Omental fat pad (tissue), 4 donors: ENCODE results near the gene UTS2B. TPM values are rescaled to one million over a fixed set of nuclear protein-coding genes. Genes with fewer than 3 reads are reported as not detected.

Source experiments
- ATAC-seq: fragments of 150-250 bp; one replicate; pipeline ENCODE4 v1.9.1; 2016; ENCODE audit warnings: mild to moderate bottlenecking, moderate library complexity; ENCODE audit not compliant: low FRiP score
- DNase-seq: peaks from one replicate; pipeline ENCODE4 v3.0.0-alpha.2; 2019; ENCODE audit warnings: low spot score
- CTCF ChIP-seq, 3 donors: fragments of 450-650 bp; IDR thresholded peaks; one replicate each; pipeline ENCODE4 v1.5.1; 2016 to 2017; ENCODE audit warnings: antibody characterized with exemption in 3 of 3, mild to moderate bottlenecking in 3 of 3, moderate library complexity in 2 of 3
- total RNA-seq, 4 donors: library from RNA; depleted of rRNA; stranded (reverse); fragments of >200 nt; gene quantifications; one replicate each; pipeline ENCODE4 v1.1.0, GENCODE V29; 2016

The UTS2B gene
- total RNA-seq, 4 donors from 2014 or later: 0.24 to 1.3 (median 1.00) TPM

- no peak for TF ChIP-seq CTCF (IDR thresholded peaks at IDR 0.05)
- ATAC-seq (peak; percentile 37), DNase-seq (no peak)
Measured at GRCh38 chr3:191328383-191328961, 1.9 kb downstream of the UTS2B start.

GRCh38 chr3:191327526-191327925, 2.8 kb downstream of the UTS2B start:
- DNase-seq (no peak), ATAC-seq (no peak)
- TF ChIP-seq CTCF (IDR thresholded peaks at IDR 0.05): no peak

- DNase-seq (no peak), ATAC-seq (no peak)
- no peak for TF ChIP-seq CTCF (IDR thresholded peaks at IDR 0.05)
Measured at GRCh38 chr3:191324936-191325335, 5.4 kb downstream of the UTS2B start.

GRCh38 chr3:191321019-191321767, 9.1 kb downstream of the UTS2B start:
- ATAC-seq (no peak), DNase-seq (no peak)
- TF ChIP-seq CTCF (IDR thresholded peaks at IDR 0.05): no peak

GRCh38 chr3:191320316-191320715, 10.0 kb downstream of the UTS2B start:
- ATAC-seq (no peak), DNase-seq (no peak)
- no peak for TF ChIP-seq CTCF (IDR thresholded peaks at IDR 0.05)

- no peak for TF ChIP-seq CTCF (IDR thresholded peaks at IDR 0.05)
- DNase-seq (no peak), ATAC-seq (no peak)
Measured at GRCh38 chr3:191316876-191317603, 13.3 kb downstream of the UTS2B start.
